Breast epithelium (tissue), 4 donors: ENCODE data around the gene KIF5A. TPM values are rescaled to one million over a fixed set of nuclear protein-coding genes. Genes with fewer than 3 reads are reported as not detected.

Source experiments
- DNase-seq, 2 donors: peaks; one replicate each; pipeline ENCODE4 v3.0.0-alpha.2; 2019; ENCODE audit warnings: low spot score in 2 of 2
- H3K27ac ChIP-seq, 2 donors: fragments of 200-600 bp; sonication (generic) in 1 of 2; one replicate each; pipeline ENCODE4 v1.5.1; 2016 to 2019; ENCODE audit warnings: mild to moderate bottlenecking in 1 of 2
- H3K27me3 ChIP-seq, 2 donors: fragments of 200-600 bp; sonication (generic) in 1 of 2; one replicate each; pipeline versions ENCODE4 v1.5.1 to v1.6.0; 2017 to 2019; ENCODE audit warnings: control low read depth in 1 of 2, mild to moderate bottlenecking in 1 of 2
- H3K36me3 ChIP-seq: fragments of 200-600 bp; one replicate; pipeline ENCODE4 v1.5.1; 2019
- H3K4me1 ChIP-seq, 2 donors: fragments of 200-600 bp; sonication (generic); one replicate each; pipeline ENCODE4 v1.5.1; 2016 to 2019; ENCODE audit warnings: control low read depth in 1 of 2
- H3K4me3 ChIP-seq, 3 donors: fragments of 200-600 bp; sonication (generic); 1 replicate in 2 of 3; 2 replicates in 1 of 3; pipeline ENCODE4 v1.5.1; 2016 to 2019; ENCODE audit warnings: mild to moderate bottlenecking in 3 of 3, moderate library complexity in 2 of 3
- H3K9me3 ChIP-seq, 2 donors: fragments of 200-600 bp; sonication (generic) in 1 of 2; one replicate each; pipeline ENCODE4 v1.5.1; 2016 to 2019; ENCODE audit warnings: control low read depth in 1 of 2
- POLR2A ChIP-seq: fragments of 450-650 bp; IDR thresholded peaks from one replicate; pipeline ENCODE4 v1.6.1; 2016; ENCODE audit warnings: antibody characterized with exemption, mild to moderate bottlenecking, moderate library complexity
- POLR2AphosphoS5 ChIP-seq, 3 donors: sonication (generic); formaldehyde crosslinking; IDR thresholded peaks; one replicate each; pipeline ENCODE4 v1.6.1; 2017; ENCODE audit warnings: antibody characterized with exemption in 3 of 3
- intact Hi-C: fragments of 100-400 bp; cut with DNase I; formaldehyde crosslinking; loops from one replicate; pipeline ENCODE4 v1.15.1; 2023; ENCODE audit warnings: low total_unique reads
- total RNA-seq, 3 donors: library from RNA; depleted of rRNA; stranded (reverse); fragments of >200 nt; gene quantifications; one replicate each; pipeline ENCODE4 v1.1.0, GENCODE V29; 2016
- TF ChIP-seq, protein P1 (sequence below), 3 donors: fragments of 450-650 bp; IDR thresholded peaks; one replicate each; pipeline ENCODE4 v1.5.1; 2016 to 2017; ENCODE audit warnings: antibody characterized with exemption in 3 of 3, mild to moderate bottlenecking in 3 of 3, moderate library complexity in 3 of 3

Gene KIF5A
- total RNA-seq, 3 donors from 2014 or later, result 0.98 to 1.2 TPM; not detected in 1

GRCh38 chr12:57613427-57614109, 63.7 kb downstream of the KIF5A start:
- no peaks in the 10 kb centered on the region for H3K9me3 ChIP-seq
- intact Hi-C loops, result no loop called here
- no peak for TF ChIP-seq POLR2A
- TF ChIP-seq POLR2AphosphoS5 (IDR thresholded peaks at IDR 0.05), result no peak
- TF ChIP-seq, protein P1, sequence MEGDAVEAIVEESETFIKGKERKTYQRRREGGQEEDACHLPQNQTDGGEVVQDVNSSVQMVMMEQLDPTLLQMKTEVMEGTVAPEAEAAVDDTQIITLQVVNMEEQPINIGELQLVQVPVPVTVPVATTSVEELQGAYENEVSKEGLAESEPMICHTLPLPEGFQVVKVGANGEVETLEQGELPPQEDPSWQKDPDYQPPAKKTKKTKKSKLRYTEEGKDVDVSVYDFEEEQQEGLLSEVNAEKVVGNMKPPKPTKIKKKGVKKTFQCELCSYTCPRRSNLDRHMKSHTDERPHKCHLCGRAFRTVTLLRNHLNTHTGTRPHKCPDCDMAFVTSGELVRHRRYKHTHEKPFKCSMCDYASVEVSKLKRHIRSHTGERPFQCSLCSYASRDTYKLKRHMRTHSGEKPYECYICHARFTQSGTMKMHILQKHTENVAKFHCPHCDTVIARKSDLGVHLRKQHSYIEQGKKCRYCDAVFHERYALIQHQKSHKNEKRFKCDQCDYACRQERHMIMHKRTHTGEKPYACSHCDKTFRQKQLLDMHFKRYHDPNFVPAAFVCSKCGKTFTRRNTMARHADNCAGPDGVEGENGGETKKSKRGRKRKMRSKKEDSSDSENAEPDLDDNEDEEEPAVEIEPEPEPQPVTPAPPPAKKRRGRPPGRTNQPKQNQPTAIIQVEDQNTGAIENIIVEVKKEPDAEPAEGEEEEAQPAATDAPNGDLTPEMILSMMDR (IDR thresholded peaks at IDR 0.05), result no peak
- no peaks in the 10 kb centered on the region for H3K36me3 ChIP-seq
- H3K27me3 ChIP-seq, result no peaks in the 10 kb centered on the region
- no peak for DNase-seq
- H3K4me1 ChIP-seq, result no peaks in the 10 kb centered on the region
- H3K27ac ChIP-seq, result peak overlapping the region in 1 of 2 donors; percentile 5
- H3K4me3 ChIP-seq, result no peak overlapping the region

DNA sequence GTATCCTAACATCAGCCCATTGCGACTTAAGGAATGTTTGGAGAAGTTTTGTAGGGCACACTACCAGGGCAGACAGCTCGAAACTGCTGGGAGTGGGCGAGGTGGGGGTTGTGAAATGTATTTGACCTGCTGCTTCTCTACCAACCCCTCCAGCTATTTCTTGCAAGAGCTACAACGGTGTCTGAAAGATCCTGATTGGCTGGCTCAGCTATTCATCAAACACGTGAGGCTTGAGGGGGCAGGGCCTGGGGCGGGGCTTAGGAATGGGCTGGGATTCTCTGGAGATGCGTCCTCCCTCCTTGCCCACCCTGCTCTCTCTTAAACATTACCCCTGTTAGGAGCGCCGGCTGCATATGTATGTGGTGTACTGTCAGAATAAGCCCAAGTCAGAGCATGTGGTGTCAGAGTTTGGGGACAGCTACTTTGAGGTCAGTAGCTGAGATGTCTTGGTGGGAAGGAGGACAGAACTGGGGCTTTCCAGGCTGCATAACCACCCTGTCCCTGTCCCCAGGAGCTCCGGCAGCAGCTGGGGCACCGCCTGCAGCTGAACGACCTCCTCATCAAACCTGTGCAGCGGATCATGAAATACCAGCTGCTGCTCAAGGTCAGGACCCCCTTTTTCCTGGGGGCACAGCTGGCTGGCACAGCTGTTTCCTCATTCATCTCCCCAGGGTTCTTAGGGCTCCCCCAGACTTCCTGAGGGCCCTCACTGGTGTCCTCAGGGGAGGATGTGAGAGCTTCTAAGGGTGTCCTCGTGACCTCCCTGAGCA, 64.5 kb downstream of the KIF5A start:
- Histone ChIP-seq H3K27me3 (no peaks in the 10 kb centered on the region), H3K27ac (peak overlapping the region in 1 of 2 donors; percentile 5), H3K4me3 (no peak overlapping the region), H3K36me3 (no peaks in the 10 kb centered on the region), H3K4me1 (no peaks in the 10 kb centered on the region), H3K9me3 (no peaks in the 10 kb centered on the region)
- TF ChIP-seq, protein P1 (IDR thresholded peaks at IDR 0.05), result no peak
- TF ChIP-seq POLR2A (no peak), POLR2AphosphoS5 (IDR thresholded peaks at IDR 0.05) (no peak)
- intact Hi-C loops, result no loop called here
- no peak for DNase-seq

GRCh38 chr12:57614948-57615500, 65.2 kb downstream of the KIF5A start:
- Histone ChIP-seq H3K4me3 (no peak overlapping the region), H3K36me3 (no peaks in the 10 kb centered on the region), H3K27ac (no peak overlapping the region), H3K27me3 (peaks cover 0 to 3% of the 10 kb centered on the region in 2 donors), H3K4me1 (no peaks in the 10 kb centered on the region), H3K9me3 (no peaks in the 10 kb centered on the region)
- intact Hi-C loops, result loop anchor here (5.0 kb wide), 1 partner anchor 33 kb away; no protein-coding TSS in a partner anchor
- TF ChIP-seq, protein P1 (IDR thresholded peaks at IDR 0.05), result no peak
- no peak for TF ChIP-seq POLR2AphosphoS5 (IDR thresholded peaks at IDR 0.05)
- no peak for TF ChIP-seq POLR2A
- DNase-seq, result no peak

DNA sequence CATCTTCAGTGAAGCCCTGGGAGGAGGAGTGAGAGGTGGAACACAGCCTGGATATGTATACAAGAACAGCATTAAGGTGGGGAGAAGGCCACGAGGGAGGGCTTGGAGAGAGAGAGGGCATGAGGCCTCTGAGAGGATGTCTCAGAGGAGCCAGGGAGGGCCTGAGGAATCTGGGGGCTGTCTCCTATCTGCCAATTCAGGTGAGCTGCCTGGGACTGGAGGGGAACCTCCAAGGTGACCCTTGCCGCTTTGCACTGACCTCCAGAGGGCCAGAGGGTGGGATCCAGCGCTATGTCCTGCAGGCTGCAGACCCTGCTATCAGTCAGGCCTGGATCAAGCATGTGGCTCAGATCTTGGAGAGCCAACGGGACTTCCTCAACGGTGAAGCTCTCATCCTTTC, 65.8 kb downstream of the KIF5A start:
- Histone ChIP-seq H3K27ac (no peak overlapping the region), H3K9me3 (no peaks in the 10 kb centered on the region)

More for the DNA sequence above, 65.8 kb downstream of the KIF5A start:
- no peak for TF ChIP-seq POLR2A
- no peak for TF ChIP-seq POLR2AphosphoS5 (IDR thresholded peaks at IDR 0.05)
- TF ChIP-seq, protein P1 (IDR thresholded peaks at IDR 0.05), result no peak
- no peaks in the 10 kb centered on the region for H3K4me1 ChIP-seq
- H3K27me3 ChIP-seq, result peaks cover 0 to 9% of the 10 kb centered on the region in 2 donors
- no peak for DNase-seq
- H3K4me3 ChIP-seq, result no peak overlapping the region
- H3K36me3 ChIP-seq, result no peaks in the 10 kb centered on the region
- intact Hi-C loops, result loop anchor here (5.0 kb wide), 1 partner anchor 33 kb away; no protein-coding TSS in a partner anchor
